Amniotic stem cell (primary cell): ENCODE results near the gene ADCY1.

Experiments
- DNase-seq: peaks from one replicate; lab custom pipeline; 2025; lab: John Stamatoyannopoulos, UW

Gene ADCY1

DNA sequence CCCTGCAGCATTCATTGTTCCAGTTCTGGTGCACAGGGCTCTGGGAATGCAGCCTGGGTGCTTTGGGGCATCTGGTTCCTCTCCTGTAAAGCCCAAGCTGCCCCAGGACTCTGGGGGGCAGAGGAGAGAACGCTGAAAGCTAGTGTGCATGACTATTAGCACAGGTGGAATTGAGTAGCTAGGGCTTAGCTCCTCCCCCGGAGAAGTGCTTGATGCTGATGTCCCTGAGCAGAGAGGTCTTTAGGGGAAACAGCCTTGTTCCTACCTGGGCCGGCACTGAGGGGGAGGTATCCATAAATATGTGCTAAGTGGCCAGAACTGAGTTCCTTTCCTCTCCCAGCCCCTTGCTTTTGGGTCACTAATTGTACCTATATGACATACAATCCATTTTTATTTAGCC lies 3.9 kb downstream of the ADCY1 start:
- no peak for DNase-seq

DNA sequence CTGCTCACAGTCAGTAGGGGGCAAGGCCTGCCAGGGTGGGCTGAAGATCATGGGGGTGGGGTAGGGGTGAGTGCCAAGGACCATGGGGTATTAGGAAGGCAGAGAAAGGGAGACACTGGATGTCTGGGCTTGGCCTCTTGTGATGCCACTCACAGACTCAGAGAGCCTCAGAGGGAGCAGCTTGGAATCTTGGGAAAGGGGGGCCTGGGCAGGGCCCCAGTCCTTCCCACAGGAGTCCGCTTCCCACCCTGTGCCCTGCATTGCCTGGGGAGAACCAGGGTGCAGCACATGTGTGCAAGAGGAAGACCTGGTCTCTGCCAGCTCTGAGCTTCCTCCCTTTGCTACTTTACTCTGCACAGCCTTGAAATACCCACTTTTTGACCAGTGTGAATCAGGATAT lies 4.3 kb downstream of the ADCY1 start:
- DNase-seq = no peak

- DNase-seq = no peak
These were observed 5.2 kb downstream of the ADCY1 start for GRCh38 chr7:45579391-45579801.

DNA sequence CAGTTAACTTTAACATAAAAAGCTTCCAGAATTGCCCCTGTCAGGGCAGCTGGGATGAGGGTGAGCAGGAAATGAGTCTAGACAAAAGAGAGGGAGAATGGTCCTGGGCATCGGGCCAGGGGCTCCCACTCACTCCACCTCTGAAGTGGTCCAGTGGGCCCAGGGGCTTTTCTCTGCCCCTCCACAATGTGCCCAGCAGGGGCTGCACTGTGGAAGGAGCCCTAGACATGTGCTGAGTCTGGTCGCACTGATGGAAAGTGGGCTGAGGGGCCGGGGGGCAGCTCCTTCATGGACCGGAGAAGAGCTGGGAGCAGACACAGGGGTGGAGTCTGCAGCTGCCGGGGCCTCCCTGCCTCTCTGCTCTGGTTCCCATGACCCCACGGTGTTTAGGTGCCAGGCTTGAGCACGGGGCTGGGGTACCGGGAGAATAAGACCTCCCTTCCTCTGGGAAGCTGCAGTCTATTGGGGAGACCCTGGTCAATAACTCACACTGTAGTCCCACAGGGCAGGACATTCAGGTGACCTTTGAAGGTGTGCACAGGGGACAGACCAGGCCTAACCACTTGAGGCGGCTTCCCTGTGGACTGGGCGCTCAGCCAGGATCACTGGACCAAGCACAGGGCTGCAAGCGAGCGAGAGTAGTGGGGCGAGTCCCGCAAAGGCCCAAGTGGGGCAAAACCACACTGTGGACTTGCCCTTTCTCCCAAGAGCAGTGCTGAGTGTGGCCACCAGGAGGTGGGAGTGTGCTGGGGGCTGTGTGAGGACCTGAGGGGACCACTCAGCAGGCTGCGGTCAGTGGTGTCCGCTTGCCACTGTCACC lies 6.1 kb downstream of the ADCY1 start:
- no peak for DNase-seq

DNA sequence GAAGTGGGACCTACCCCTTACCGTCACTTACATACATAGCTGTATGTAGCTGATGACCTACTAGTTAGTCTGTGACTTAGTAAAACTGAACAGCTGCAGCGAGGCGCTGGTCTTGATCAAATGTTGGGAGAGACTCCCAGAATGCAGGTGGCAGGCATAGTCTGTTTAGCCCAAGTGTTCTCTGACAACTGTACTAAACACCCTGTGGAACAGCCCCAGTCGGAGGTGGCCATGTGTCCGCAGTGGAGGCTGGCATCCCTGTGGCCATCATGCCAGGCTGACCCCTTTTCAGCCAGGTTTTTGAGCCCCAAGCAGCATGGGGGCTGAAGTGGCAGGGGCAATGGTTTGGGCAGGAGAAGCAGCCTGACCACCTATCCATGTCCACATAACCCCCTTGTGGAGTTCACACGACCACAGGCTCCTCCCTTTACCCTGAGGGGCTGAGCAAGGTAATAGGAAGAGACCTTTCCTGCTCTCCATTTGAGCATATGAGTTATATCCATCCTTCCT lies 7.2 kb downstream of the ADCY1 start:
- DNase-seq = no peak

DNA sequence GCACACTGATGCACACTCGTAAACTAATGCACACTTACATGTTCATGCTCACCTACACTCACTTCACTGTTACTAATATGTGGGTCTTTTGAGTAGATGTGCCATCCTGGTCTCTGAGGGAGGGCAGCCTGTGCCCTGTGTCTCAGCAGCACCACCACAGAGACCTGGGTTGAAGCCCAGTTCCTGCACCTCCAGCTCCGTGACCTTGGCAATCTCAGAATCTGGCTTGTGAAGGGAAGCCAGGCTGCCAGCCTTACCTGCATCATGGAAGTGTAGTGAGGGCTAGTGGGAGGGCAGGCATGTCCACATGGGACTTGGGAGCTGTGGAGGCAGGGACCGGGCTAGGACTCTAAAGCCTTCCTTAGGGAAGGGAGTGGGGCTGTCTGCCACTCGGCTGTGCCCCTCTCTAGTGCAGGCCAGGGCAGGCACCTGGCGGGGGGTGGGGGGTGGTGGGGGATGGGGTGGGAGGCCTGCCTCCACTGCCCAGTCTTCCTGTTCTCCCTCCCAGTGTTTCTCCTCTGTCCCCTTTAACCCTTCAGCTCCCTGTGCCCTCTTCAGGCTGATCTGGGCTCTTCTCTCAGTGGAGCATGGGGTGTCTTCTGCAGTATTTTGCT lies 8.1 kb downstream of the ADCY1 start:
- DNase-seq = no peak

- no peak for DNase-seq
These were observed 8.7 kb downstream of the ADCY1 start for GRCh38 chr7:45582868-45583277.

DNA sequence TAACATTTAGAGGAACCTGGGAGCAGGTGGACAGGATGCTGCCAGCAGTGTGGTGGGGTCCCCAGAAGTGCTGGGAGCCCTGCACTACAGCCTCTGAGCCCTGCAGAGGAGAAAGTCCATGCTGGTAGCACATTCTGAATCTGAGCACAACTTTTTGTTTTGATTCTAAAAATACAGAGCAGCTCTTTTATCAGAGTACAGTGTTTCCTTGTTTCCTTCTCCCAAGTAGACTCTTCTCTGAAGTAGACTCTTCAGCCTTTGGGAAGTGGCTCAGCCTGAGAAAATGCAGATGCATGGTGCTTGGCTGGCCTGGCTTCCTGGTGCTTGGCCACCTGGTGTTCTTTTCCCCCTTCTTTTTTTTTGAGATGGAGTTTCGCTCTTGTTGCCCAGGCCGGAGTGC lies 9.1 kb downstream of the ADCY1 start:
- DNase-seq = no peak

- no peak for DNase-seq
These were observed 10.4 kb downstream of the ADCY1 start for GRCh38 chr7:45584261-45585210.

GRCh38 chr7:45585628-45586027 lies 11.5 kb downstream of the ADCY1 start:
- DNase-seq = no peak

GRCh38 chr7:45586542-45587520 lies 12.7 kb downstream of the ADCY1 start:
- no peak for DNase-seq

DNA sequence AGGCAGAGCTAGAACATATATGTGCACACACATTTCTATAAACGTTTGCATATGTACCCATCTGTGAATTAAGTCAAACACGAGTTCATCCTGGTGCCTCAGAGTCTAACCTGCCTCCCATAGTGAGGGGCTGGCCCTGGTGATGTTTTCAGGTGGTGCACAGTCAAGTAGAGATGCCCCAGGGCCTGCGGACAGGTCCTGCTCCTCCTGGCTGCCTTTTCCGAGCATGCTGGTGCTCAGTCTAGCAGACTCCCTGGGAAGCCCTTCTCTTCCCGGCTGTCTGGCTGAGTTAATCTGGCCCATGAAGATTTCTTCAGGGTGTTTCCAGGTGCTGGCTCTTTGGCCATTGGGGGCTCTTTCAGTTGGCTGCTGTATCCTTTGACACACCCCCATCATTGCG lies 14.3 kb downstream of the ADCY1 start:
- no peak for DNase-seq

DNA sequence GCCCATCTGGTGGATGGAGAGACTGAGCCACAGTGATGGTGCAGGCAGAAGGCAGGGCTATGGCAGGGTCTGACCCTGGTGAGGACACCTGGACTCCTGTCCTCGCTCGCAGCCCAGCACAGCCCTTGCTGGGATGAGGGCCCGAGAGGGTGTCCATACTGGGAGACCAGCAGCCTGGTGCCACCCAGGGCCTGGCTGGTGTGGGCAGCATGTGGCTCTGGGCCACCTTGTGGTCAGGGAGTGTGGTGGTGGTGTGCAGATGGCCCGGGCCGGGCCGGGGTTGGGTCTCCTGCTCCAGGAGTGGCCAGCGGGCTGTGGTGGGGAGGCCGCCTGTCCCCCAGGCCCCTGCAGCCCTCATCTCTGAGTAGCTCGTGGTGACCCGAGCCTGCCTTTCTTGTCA lies 14.9 kb downstream of the ADCY1 start:
- DNase-seq = no peak

GRCh38 chr7:45589915-45590678 lies 15.9 kb downstream of the ADCY1 start:
- DNase-seq = no peak

DNA sequence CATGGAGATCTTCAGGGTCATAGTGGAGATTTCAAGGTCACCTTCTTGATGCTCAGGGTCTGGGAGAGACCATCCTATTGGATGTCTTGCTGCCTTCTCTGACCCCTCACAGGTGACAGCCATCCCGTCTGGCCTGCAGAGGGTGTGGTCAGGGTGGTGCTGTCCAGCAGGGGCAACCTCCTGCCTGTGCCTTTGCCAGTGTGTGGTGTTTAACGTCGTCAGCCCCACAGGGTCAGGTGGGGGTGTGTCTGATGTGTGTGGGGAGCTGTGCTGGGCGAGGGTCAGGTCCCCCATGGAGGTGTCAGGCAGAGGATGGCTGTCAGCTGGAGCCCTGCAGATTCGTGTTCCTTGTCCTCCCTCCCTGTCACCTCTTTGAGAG lies 16.5 kb downstream of the ADCY1 start:
- no peak for DNase-seq

GRCh38 chr7:45591101-45591906 lies 17.1 kb downstream of the ADCY1 start:
- no peak for DNase-seq

DNA sequence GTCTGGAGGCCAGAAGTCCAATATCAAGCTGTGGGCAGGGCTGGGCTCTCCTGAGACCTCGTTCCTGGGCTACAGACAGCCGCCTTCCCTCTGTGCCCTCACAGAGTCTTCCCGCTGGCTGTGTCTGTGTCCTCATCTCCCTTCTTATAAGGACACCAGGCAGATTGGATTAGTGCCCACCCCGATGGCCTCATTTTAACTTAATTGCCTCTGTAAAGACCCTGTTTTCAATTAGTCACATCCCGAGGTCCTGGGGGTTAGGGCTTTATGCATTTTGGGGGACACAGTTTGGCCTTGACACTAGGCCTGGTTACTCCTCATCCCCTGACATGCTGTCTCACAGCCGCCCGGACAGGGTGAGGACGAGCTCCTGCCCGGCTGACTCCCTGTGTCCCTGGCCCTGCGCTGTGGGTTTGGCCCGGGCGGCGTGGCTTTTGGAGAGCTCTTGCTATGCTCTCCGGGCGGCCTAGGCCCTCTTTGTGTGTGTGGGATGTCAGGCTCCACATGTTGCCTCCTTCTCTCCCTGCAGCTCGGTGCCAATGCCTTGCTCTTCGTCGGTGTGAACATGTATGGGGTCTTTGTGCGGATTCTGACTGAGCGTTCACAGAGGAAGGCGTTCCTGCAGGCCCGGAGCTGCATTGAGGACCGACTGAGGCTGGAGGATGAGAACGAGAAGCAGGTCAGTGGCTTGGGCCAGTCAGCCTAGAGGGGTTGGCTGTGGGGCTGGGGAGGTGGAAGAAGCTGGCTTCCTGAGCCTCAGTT lies 18.2 kb downstream of the ADCY1 start:
- no peak for DNase-seq

DNA sequence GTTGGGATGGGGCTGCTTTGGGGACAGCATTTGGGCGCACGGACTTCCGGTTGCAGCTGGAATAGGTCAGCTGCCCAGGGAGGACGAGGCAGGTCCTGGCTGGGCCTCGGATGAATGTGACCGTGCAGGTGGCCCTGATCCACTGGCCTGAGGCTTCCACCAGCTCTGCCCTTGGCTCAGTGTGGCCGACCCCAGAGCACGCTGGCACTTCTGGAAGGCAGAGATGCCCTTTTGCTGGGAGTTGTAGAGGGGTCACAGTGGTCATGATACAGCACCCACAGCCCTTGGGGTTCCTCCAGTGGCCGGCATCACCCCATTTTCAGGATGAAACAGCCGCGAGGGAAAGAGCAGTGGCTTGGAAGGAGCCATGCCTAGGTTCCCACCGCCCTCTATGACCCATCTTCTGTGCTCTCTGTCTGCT lies 19.0 kb downstream of the ADCY1 start:
- no peak for DNase-seq

DNA sequence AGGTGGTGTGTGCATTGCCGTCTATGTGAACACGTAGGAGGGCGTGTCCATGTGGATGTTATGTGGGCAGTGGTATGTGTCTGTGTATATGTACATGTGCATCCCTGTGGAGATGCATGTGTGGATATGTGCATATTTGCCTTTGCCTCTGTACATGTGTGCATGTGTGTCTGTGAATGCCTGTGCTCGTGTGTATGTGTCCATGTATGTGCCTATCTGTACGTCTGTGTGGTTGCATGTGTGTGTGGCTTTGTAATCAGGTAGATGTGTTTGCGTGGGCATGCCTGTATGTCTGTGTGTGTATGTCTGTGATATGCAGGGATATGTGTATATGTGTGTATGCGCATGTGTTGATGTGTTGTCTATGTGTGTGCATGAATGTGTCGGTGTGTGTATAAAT lies 19.7 kb downstream of the ADCY1 start:
- no peak for DNase-seq
